H1 (cell line): ENCODE data around the gene HOTAIR. TPM values are rescaled to one million over a fixed set of nuclear protein-coding genes. Genes with fewer than 3 reads are reported as not detected.

ENCODE experiments used
- CTCF ChIA-PET: fragments of 300-600 bp; sonication (Branson Sonifier 250); formaldehyde crosslinking; loops from one replicate; lab custom pipeline; 2021; ENCODE audit not compliant: partially characterized antibody; lab: Charles Lee
- POLR2A ChIA-PET: fragments of 300-600 bp; sonication (Branson Sonifier 250); formaldehyde crosslinking; loops from one replicate; lab custom pipeline; 2021; ENCODE audit warnings: inconsistent platforms; ENCODE audit not compliant: partially characterized antibody; lab: Charles Lee
- DNase-seq, 2 experiments: peaks; one replicate each; pipeline versions ENCODE4 v3.0.0 to v3.0.0-alpha.2; 2010 to 2022; ENCODE audit warnings: low spot score in 2 of 2, low read depth in 1 of 2, mixed read lengths in 1 of 2
- FAIRE-seq: peaks from 2 replicates; lab custom pipeline; 2011; peaks lifted over from hg19 to GRCh38; lab: Jason Lieb, UNC
- H2AFZ ChIP-seq: 2 replicates; pipeline ENCODE4 v1.8.1; 2012; ENCODE audit warnings: low read length, inconsistent platforms
- H2AK5ac ChIP-seq: 2 replicates; pipeline ENCODE4 v1.6.1; 2013; ENCODE audit warnings: low read depth, low read length
- H2BK120ac ChIP-seq: replicated peaks from 2 replicates; pipeline ENCODE3; 2013; ENCODE audit warnings: low read depth, low read length, inconsistent platforms
- H2BK12ac ChIP-seq: 2 replicates; pipeline ENCODE4 v1.6.1; 2013; ENCODE audit warnings: low read depth, low read length
- H2BK15ac ChIP-seq: 2 replicates; pipeline ENCODE4 v1.6.1; 2013; ENCODE audit warnings: low read length
- H2BK20ac ChIP-seq: 2 replicates; pipeline ENCODE4 v1.6.1; 2013; ENCODE audit warnings: low read length
- H2BK5ac ChIP-seq: 2 replicates; pipeline ENCODE4 v1.6.1; 2013; ENCODE audit warnings: low read depth, low read length
- H3K14ac ChIP-seq: 2 replicates; pipeline ENCODE4 v1.6.1; 2013; ENCODE audit warnings: inconsistent platforms; ENCODE audit not compliant: insufficient read length
- H3K18ac ChIP-seq: 2 replicates; pipeline ENCODE4 v1.6.1; 2013; ENCODE audit warnings: low read length; ENCODE audit errors: extremely low read depth
- H3K23ac ChIP-seq: 2 replicates; pipeline ENCODE4 v1.6.1; 2013; ENCODE audit warnings: inconsistent platforms; ENCODE audit not compliant: insufficient read length
- H3K23me2 ChIP-seq: 2 replicates; pipeline ENCODE4 v1.6.1; 2013; ENCODE audit warnings: low read depth, low read length
- H3K27ac ChIP-seq: 2 replicates; pipeline ENCODE4 v1.6.1; 2011; ENCODE audit warnings: low read depth, low read length, inconsistent platforms
- H3K27me3 ChIP-seq, 4 experiments: replicated peaks in 1 of 4; 1 replicate in 1 of 4; 2 replicates in 3 of 4; pipeline versions ENCODE4 v1.6.1 to v1.8.1; 2011 to 2013; ENCODE audit warnings: low read length in 3 of 4, mild to moderate bottlenecking in 3 of 4, inconsistent platforms in 2 of 4, mixed read lengths in 2 of 4, moderate library complexity in 1 of 4; ENCODE audit not compliant: control insufficient read depth in 3 of 4, insufficient read depth in 3 of 4; ENCODE audit errors: extremely low read depth in 1 of 4
- H3K36me3 ChIP-seq, 4 experiments: 2 replicates each; pipeline versions ENCODE4 v1.6.1 to v1.8.1; 2011 to 2013; ENCODE audit warnings: mild to moderate bottlenecking in 4 of 4, low read length in 3 of 4, moderate library complexity in 2 of 4, control low read depth in 1 of 4, inconsistent platforms in 1 of 4; ENCODE audit not compliant: insufficient read depth in 4 of 4, control insufficient read depth in 2 of 4
- H3K4ac ChIP-seq: replicated peaks from 2 replicates; pipeline ENCODE3; 2013; ENCODE audit warnings: low read length, low read depth, mixed read lengths, inconsistent platforms; ENCODE audit not compliant: insufficient read length
- H3K4me1 ChIP-seq, 4 experiments: replicated peaks in 1 of 4; 1 replicate in 1 of 4; 2 replicates in 3 of 4; pipeline versions ENCODE4 v1.6.1 to v1.8.1; 2011 to 2013; ENCODE audit warnings: low read length in 3 of 4, inconsistent platforms in 2 of 4, mixed read lengths in 1 of 4; ENCODE audit not compliant: insufficient read depth in 4 of 4, control insufficient read depth in 3 of 4
- H3K4me2 ChIP-seq, 2 experiments: 2 replicates each; pipeline versions ENCODE4 v1.6.1 to v1.8.1; 2011 to 2013; ENCODE audit warnings: low read depth in 2 of 2, low read length in 2 of 2, control low read depth in 1 of 2, inconsistent platforms in 1 of 2, mild to moderate bottlenecking in 1 of 2; ENCODE audit not compliant: insufficient read depth in 1 of 2
- H3K4me3 ChIP-seq, 4 experiments: fragments of 200-600, 300-600 bp in 1 of 4; sonication (generic), shearing (Covaris generic), sonication (Bioruptor Twin) in 1 of 4; 2 replicates each; pipeline versions ENCODE4 v1.5.1 to v1.8.1; 2011 to 2016; ENCODE audit warnings: low read length in 4 of 4, low read depth in 3 of 4, control low read depth in 2 of 4, inconsistent platforms in 2 of 4, mild to moderate bottlenecking in 2 of 4, mixed read lengths in 1 of 4, moderate library complexity in 1 of 4; ENCODE audit not compliant: insufficient read depth in 2 of 4; ENCODE audit errors: extremely low read depth in 1 of 4
- H3K56ac ChIP-seq: replicated peaks from 2 replicates; pipeline ENCODE3; 2013; ENCODE audit warnings: low read depth, mild to moderate bottlenecking, mixed read lengths, low read length, inconsistent platforms; ENCODE audit not compliant: insufficient read length
- H3K79me1 ChIP-seq: 2 replicates; pipeline ENCODE4 v1.6.1; 2013; ENCODE audit warnings: low read depth, low read length, control low read depth
- H3K79me2 ChIP-seq, 2 experiments: 2 replicates each; pipeline versions ENCODE4 v1.6.1 to v1.8.1; 2012 to 2013; ENCODE audit warnings: low read length in 2 of 2, mild to moderate bottlenecking in 2 of 2, inconsistent platforms in 1 of 2; ENCODE audit not compliant: insufficient read depth in 2 of 2, control insufficient read depth in 1 of 2
- H3K9ac ChIP-seq, 4 experiments: replicated peaks in 1 of 4; 1 replicate in 1 of 4; 2 replicates in 3 of 4; pipeline versions ENCODE4 v1.6.1 to v1.8.1; 2011 to 2013; ENCODE audit warnings: low read depth in 3 of 4, low read length in 3 of 4, control low read depth in 2 of 4, mild to moderate bottlenecking in 2 of 4, moderate library complexity in 2 of 4, inconsistent platforms in 1 of 4; ENCODE audit errors: extremely low read depth in 1 of 4
- H3K9me3 ChIP-seq, 2 experiments: 2 replicates each; pipeline versions ENCODE4 v1.6.1 to v1.8.1; 2012 to 2013; ENCODE audit warnings: mild to moderate bottlenecking in 2 of 2, moderate library complexity in 2 of 2, control low read depth in 1 of 2, inconsistent platforms in 1 of 2, low read depth in 1 of 2, low read length in 1 of 2, mixed read lengths in 1 of 2; ENCODE audit not compliant: insufficient read depth in 2 of 2
- H4K20me1 ChIP-seq, 2 experiments: replicated peaks in 1 of 2; 2 replicates each; pipeline versions ENCODE3 to v1.8.1; 2011 to 2013; ENCODE audit warnings: inconsistent platforms in 2 of 2, low read length in 2 of 2, mild to moderate bottlenecking in 1 of 2; ENCODE audit not compliant: insufficient read depth in 2 of 2, control insufficient read depth in 1 of 2
- H4K5ac ChIP-seq: 2 replicates; pipeline ENCODE4 v1.6.1; 2013; ENCODE audit warnings: low read length, low read depth, mixed read lengths, inconsistent platforms; ENCODE audit not compliant: insufficient read length
- H4K8ac ChIP-seq: 2 replicates; pipeline ENCODE4 v1.8.0; 2013; ENCODE audit warnings: mild to moderate bottlenecking, moderate library complexity, low read length, inconsistent platforms; ENCODE audit not compliant: insufficient read depth; ENCODE audit errors: extremely low read depth
- H4K91ac ChIP-seq: replicated peaks from 2 replicates; pipeline ENCODE3; 2013; ENCODE audit warnings: low read length, mixed read lengths, inconsistent platforms; ENCODE audit not compliant: insufficient read length
- BCL11A ChIP-seq, 2 experiments: IDR thresholded peaks; one replicate each; pipeline ENCODE4 v1.6.1; 2011; ENCODE audit warnings: low read depth in 2 of 2, low read length in 2 of 2, mild to moderate bottlenecking in 2 of 2
- CHD1 ChIP-seq: IDR thresholded peaks from 2 replicates; pipeline ENCODE4 v1.6.1; 2012; ENCODE audit warnings: low read depth, low read length, improper control_type of control experiment
- CTBP2 ChIP-seq: IDR thresholded peaks from 2 replicates; pipeline ENCODE4 v1.7.0; 2011; ENCODE audit warnings: borderline replicate concordance, mild to moderate bottlenecking, moderate library complexity, mixed read lengths, low read length; ENCODE audit not compliant: insufficient read depth, insufficient read length
- EZH2 ChIP-seq: fragments of 200-600 bp; sonication (generic); IDR thresholded peaks from 2 replicates; pipeline ENCODE4 v1.7.1; 2012; ENCODE audit warnings: low read depth, mild to moderate bottlenecking, moderate library complexity, low read length, inconsistent platforms; ENCODE audit not compliant: severe bottlenecking
- NRF1 ChIP-seq: IDR thresholded peaks from 2 replicates; pipeline ENCODE4 v1.6.1; 2011; ENCODE audit warnings: mild to moderate bottlenecking, low read depth, low read length, improper control_type of control experiment
- SUZ12 ChIP-seq: fragments of 200-600 bp; sonication (generic); IDR thresholded peaks from 2 replicates; pipeline ENCODE4 v1.6.1; 2012; ENCODE audit warnings: mild to moderate bottlenecking, inconsistent platforms, low read length, moderate library complexity, mixed read lengths
- WGBS, 2 experiments: shearing (Covaris generic) in 1 of 2; methylation state at CpG; one replicate each; pipeline versions ENCODE4 v1.1.6 to v1.1.7; 2013 to 2015; ENCODE audit warnings: low lambda C conversion rate in 2 of 2, mixed read lengths in 2 of 2, inconsistent platforms in 1 of 2, low coverage in 1 of 2, missing lambda C conversion rate in 1 of 2; ENCODE audit not compliant: insufficient replicate concordance in 2 of 2, insufficient coverage in 1 of 2, insufficient read length in 1 of 2; ENCODE audit errors: extremely low coverage in 1 of 2, missing lambda C conversion rate in 1 of 2; 5-methylcytosine and 5-hydroxymethylcytosine counted together
- polyA plus RNA-seq, 7 experiments: library from polyadenylated mRNA; depleted of rRNA in 3 of 7; stranded (reverse) in 5 of 7; unstranded in 2 of 7; fragments of >200 nt in 5 of 7; fragments of 200-250 nt in 2 of 7; gene quantifications; 1 replicate in 5 of 7; 2 replicates in 1 of 7; 4 replicates in 1 of 7; pipeline versions ENCODE4 v1.2.1 to v1.2.3, GENCODE V29; 2011 to 2013; ENCODE audit warnings: missing spikeins in 2 of 7, mixed read lengths in 2 of 7
- total RNA-seq: library from RNA; stranded (reverse); fragmentation: NEBNext Ultra II Directional; extraction: Animal tissue kit (Norgen Biotek cat#: 25700); gene quantifications from 2 replicates; pipeline ENCODE4 v1.2.1, GENCODE V29; 2021

The HOTAIR gene
- total and polyA plus RNA-seq, 2 of the 8 experiments (the other 6 are each of a cell fraction or from before 2014, with no cell fraction given) = not detected

DNA sequence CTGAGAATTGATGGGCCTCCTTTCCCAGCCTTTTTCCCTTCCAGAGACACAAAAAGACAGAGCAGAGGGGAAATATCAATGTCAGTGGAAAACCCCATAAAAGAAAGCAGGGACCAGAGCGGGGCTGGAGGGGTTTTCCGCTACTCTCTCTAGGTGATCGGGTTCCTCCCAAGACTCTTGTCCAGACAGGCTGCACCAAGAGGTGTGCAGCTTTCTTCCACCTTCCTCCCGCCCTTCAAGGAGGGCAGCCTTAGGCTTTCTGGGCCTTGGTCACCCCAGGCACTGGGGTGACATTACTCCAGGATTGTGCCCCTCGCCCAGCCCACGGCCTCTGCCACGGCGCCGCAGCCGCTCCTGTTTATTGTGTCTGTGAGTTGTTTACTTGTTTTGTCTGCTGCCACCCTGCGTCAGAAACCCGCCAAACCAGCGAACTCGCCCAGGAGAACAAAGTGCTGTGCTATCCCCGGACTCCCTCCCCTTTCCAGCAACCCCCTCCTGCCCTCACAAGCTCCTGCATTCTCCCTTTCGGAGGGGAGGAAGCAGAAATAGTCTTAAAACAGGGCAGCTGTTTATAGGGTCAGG is 46.8 kb upstream of the HOTAIR start:
- no peak overlapping the region; the same call in 1 of the 2 replicates for H2BK15ac ChIP-seq
- no peak overlapping the region for H3K4me2 ChIP-seq
- no peaks in the 10 kb centered on the region for H3K79me2 ChIP-seq
- no peaks in the 10 kb centered on the region for H3K9me3 ChIP-seq
- H2BK120ac ChIP-seq = no peak overlapping the region
- H4K8ac ChIP-seq = no peak overlapping the region
- no peak overlapping the region; the same call in 1 of the 2 replicates for H2BK12ac ChIP-seq
- no peak overlapping the region for H2BK5ac ChIP-seq
- no peak overlapping the region for H4K91ac ChIP-seq
- H4K20me1 ChIP-seq = peaks cover 10 to 28% of the 10 kb centered on the region in 2 experiments
- H3K18ac ChIP-seq = no peak overlapping the region
- no peak overlapping the region for H3K56ac ChIP-seq
- WGBS, 2 experiments = 8% methylated on average over 15 of the region's 16 CpGs; no CpG with 5 or more reads in 1 of the 2 experiments
- no peak overlapping the region for H3K9ac ChIP-seq
- no peak overlapping the region for H2BK20ac ChIP-seq
- no peak overlapping the region for H3K4ac ChIP-seq
- FAIRE-seq = no peak
- no peak overlapping the region for H2AFZ ChIP-seq
- H3K4me3 ChIP-seq = no peak overlapping the region
- H3K36me3 ChIP-seq = no peaks in the 10 kb centered on the region; a peak in 1 of 8 replicates
- peak overlapping the region; percentile 60 for H2AK5ac ChIP-seq
- no peak overlapping the region for H4K5ac ChIP-seq
- POLR2A ChIA-PET = interaction anchor here (0.8 to 1.5 kb wide), 2 partner anchors 21 to 36 kb away, joined by 4 read pairs; partner anchors contain the start of genes HOXC10 and HOXC9
- H3K23ac ChIP-seq = no peak overlapping the region
- no peak overlapping the region for H3K14ac ChIP-seq
- no peaks in the 10 kb centered on the region for H3K79me1 ChIP-seq
- CTCF ChIA-PET = interaction anchor here (0.7 to 12.5 kb wide), 17 partner anchors 8 to 275 kb away, joined by 3 to 172 read pairs (median 4); partner anchors contain the start of genes HOXC11, HOXC5 and HOXC8
- H3K27ac ChIP-seq = no peak overlapping the region
- H3K23me2 ChIP-seq = peaks cover 3% of the 10 kb centered on the region; the same call in 1 of the 2 replicates
- H3K27me3 ChIP-seq = peaks cover 94 to 100% (median 100%) of the 10 kb centered on the region in 4 experiments
- peaks cover 0 to 12% (median 4%) of the 10 kb centered on the region in 4 experiments; a peak in 6 of 7 replicates for H3K4me1 ChIP-seq
- peak in 1 of 2 experiments; percentile 75 for DNase-seq
- TF ChIP-seq NRF1 (no peak), CHD1 (no peak), CTBP2 (peak; percentile 92), SUZ12 (peak; percentile 94), BCL11A (IDR thresholded peaks at IDR 0.05; ENCODE audit: low read depth in 2 of 2, low read length in 2 of 2) (no peak), EZH2 (peak; percentile 95)
